Heart right ventricle (tissue), 16 donors: Measurements from ENCODE around the gene CYB5R3. TPM values are rescaled to one million over a fixed set of nuclear protein-coding genes. Genes with fewer than 3 reads are reported as not detected.
A peak's percentile ranks its signal among the peaks of the same experiment; 100 is the strongest.

ENCODE experiments used
- ATAC-seq, 8 donors: fragments of 200-7000 bp; cut with Tn5 transposase; one replicate each; pipeline ENCODE4 v1.9.1; 2020; ENCODE audit warnings: mild to moderate bottlenecking in 8 of 8, moderate library complexity in 8 of 8, moderate number of reproducible peaks in 1 of 8
- DNase-seq, 2 donors: peaks; one replicate each; pipeline ENCODE4 v3.0.0-alpha.2; 2020
- H3K27ac ChIP-seq, 10 donors: fragments of 200-600 bp; sonication (generic) in 2 of 10; one replicate each; pipeline versions ENCODE4 v1.5.0 to v1.8.0; 2020 to 2022; ENCODE audit warnings: mild to moderate bottlenecking in 3 of 10
- H3K27me3 ChIP-seq, 7 donors: fragments of 200-600 bp; one replicate each; pipeline ENCODE4 v1.8.0; 2021 to 2022; ENCODE audit warnings: mild to moderate bottlenecking in 2 of 7
- H3K36me3 ChIP-seq, 9 donors: fragments of 200-600 bp; sonication (generic) in 1 of 9; one replicate each; pipeline versions ENCODE4 v1.5.0 to v1.8.0; 2020 to 2022; ENCODE audit warnings: mild to moderate bottlenecking in 2 of 9
- H3K4me1 ChIP-seq, 9 donors: fragments of 200-600 bp; sonication (generic) in 1 of 9; one replicate each; pipeline versions ENCODE4 v1.5.0 to v1.8.0; 2020 to 2022; ENCODE audit warnings: mild to moderate bottlenecking in 4 of 9
- H3K4me3 ChIP-seq, 10 donors: fragments of 200-600 bp; sonication (generic) in 2 of 10; one replicate each; pipeline versions ENCODE4 v1.5.0 to v1.8.0; 2020 to 2022; ENCODE audit warnings: mild to moderate bottlenecking in 7 of 10, moderate library complexity in 2 of 10
- H3K9me3 ChIP-seq, 11 donors: fragments of 200-600 bp in 10 of 11; sonication (generic) in 2 of 11; one replicate each; pipeline versions ENCODE4 v1.5.0 to v1.8.0; 2013 to 2022; ENCODE audit warnings: mild to moderate bottlenecking in 2 of 11, control low read depth in 1 of 11, moderate library complexity in 1 of 11
- WGBS, 2 donors: extraction: QIAGEN DNeasy Blood & Tissue Kit; methylation state at CpG; one replicate each; pipeline ENCODE4 v1.1.7; 2013; ENCODE audit warnings: inconsistent platforms in 1 of 2; 5-methylcytosine and 5-hydroxymethylcytosine counted together
- intact Hi-C, 10 donors: fragments of 100-400 bp; cut with DNase I; formaldehyde crosslinking; loops; one replicate each; pipeline versions ENCODE4 v1.11.1 to v1.14.2; 2022
- polyA plus RNA-seq, 2 donors: library from polyadenylated mRNA; stranded (reverse); fragments of 200-250 nt; gene quantifications; one replicate each; pipeline ENCODE4 v1.2.3, GENCODE V29; 2013
- total RNA-seq, 10 donors: library from RNA; stranded (reverse); fragmentation: NEBNext Ultra II Directional in 3 of 10; extraction: Animal tissue kit (Norgen Biotek cat#: 25700) in 3 of 10; gene quantifications; one replicate each; pipeline versions ENCODE4 v1.2.1 to v1.2.4, GENCODE V29; 2021 to 2023
- TF ChIP-seq, protein P1 (sequence below), 9 donors: fragments of 200-600 bp; sonication (generic) in 2 of 9; IDR thresholded peaks; one replicate each; pipeline versions ENCODE4 v1.5.0 to v1.8.0; 2021 to 2022; ENCODE audit warnings: antibody characterized with exemption in 9 of 9, mild to moderate bottlenecking in 5 of 9, moderate library complexity in 1 of 9
- donor health status: Arrhythmogenic right ventricular cardiomyopathy.
- donor health status: ischemic (EF 13 %, LVEDD 7.1; RV severe dilation, severe dysfunction).
- donor health status: healthy with polysubstance abuse.
- donor health status: DM: no; HTN: yes; CAD: no.
- donor health status: DM: no; HTN: no; CAD: no.
- donor health status: ischemic (EF 25% LVEDD 6.9; RV normal size, moderate dysfunction).
- donor health status: ischemic (EF 25% LVEDD 5.7; RV mildly dilated, moderate dysfunction).
- donor health status: healthy.
- donor health status: DM: yes; HTN: yes; CAD: no.
- donor health status: Ischemic cardiomyopathy.
- donor health status: ischemic (EF 35%, LVEDD 5.7; RV mildly dilated, moderate dysfunction).
- donor health status: nonischemic (EF 11% LVEDD 7.7; RV severe dilation, severe dysfunction).
- donor health status: DM: yes; HTN: yes; CAD: no.
- donor health status: PGD.
- donor health status: ischemic (EF 29% LVEDD 5.4; RV normal size, mild dysfunction).
- donor health status: nonischemic (EF 23%, LVEDD 6.1; RV moderate dilation, normal function).

Gene CYB5R3
- total and polyA plus RNA-seq, 12 donors = 91.9 to 633 (median 310) TPM

DNA sequence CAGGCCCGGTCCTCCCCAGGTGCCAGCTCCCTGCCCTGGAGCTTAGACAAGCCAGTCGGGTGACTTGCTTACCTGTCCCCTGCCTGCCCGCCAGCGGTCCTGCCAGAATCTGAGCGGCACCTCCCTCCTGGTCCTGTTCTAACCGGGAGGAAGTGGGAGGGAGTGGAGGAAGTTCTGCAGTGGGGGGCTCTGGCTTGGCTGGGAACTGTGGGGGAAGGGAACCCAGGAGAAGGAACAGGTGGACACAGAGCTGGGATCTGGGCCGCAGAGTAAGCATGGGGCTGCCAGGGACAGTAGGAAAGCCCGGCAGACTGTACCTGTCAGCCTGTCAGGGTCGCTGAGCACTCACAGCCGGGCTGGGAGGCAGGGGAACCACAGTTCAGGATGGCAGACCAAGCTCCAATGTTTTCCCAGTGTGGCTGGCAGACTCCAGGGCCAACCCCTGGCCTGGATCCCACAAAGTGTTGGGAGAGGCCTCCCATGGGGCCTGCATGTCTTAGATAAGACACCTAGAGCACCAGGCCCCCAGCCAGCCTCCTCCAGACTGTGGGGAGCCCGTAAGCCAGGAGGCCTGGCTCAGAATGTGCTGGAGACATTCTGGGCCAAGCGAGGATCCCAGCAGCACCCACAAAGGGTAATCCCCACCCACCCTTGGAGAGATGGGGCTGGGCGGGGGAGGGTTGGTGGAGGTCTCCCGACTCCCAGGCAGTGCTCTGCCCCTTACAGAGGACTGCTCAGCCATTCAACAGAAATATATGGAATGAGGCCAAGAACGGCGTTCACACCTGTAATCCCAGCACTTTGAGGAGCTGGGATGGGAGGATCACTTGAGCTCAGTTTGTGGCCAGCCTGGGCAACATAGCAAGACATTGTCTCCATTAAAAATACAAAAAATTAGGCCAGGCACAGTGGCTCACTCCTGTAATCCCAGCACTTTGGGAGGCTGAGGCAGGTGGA lies 2.3 kb downstream of the CYB5R3 start:
- TF ChIP-seq, protein P1, sequence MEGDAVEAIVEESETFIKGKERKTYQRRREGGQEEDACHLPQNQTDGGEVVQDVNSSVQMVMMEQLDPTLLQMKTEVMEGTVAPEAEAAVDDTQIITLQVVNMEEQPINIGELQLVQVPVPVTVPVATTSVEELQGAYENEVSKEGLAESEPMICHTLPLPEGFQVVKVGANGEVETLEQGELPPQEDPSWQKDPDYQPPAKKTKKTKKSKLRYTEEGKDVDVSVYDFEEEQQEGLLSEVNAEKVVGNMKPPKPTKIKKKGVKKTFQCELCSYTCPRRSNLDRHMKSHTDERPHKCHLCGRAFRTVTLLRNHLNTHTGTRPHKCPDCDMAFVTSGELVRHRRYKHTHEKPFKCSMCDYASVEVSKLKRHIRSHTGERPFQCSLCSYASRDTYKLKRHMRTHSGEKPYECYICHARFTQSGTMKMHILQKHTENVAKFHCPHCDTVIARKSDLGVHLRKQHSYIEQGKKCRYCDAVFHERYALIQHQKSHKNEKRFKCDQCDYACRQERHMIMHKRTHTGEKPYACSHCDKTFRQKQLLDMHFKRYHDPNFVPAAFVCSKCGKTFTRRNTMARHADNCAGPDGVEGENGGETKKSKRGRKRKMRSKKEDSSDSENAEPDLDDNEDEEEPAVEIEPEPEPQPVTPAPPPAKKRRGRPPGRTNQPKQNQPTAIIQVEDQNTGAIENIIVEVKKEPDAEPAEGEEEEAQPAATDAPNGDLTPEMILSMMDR (IDR thresholded peaks at IDR 0.05) = no peak
- ATAC-seq (peak; percentile 13 to 68 (median 50)), DNase-seq (peak; percentile 79 to 84)
- peaks cover 49 to 74% (median 71%) of the 10 kb centered on the region in 9 donors for H3K4me1 ChIP-seq
- 21 to 23% methylated on average over 16 of the region's 16 CpGs for WGBS, 2 donors
- H3K4me3 ChIP-seq = peak overlapping the region; percentile 23 to 99 (median 67)
- intact Hi-C loops = loop anchor here in 1 of 10 donors (10.0 kb wide), 1 partner anchor 448 kb away; no protein-coding TSS in a partner anchor
- no peaks in the 10 kb centered on the region for H3K27me3 ChIP-seq
- H3K36me3 ChIP-seq = peaks cover 0 to 4% (median 0%) of the 10 kb centered on the region in 9 donors
- H3K27ac ChIP-seq = peak overlapping the region; percentile 77 to 99 (median 96)
- H3K9me3 ChIP-seq = no peaks in the 10 kb centered on the region

DNA sequence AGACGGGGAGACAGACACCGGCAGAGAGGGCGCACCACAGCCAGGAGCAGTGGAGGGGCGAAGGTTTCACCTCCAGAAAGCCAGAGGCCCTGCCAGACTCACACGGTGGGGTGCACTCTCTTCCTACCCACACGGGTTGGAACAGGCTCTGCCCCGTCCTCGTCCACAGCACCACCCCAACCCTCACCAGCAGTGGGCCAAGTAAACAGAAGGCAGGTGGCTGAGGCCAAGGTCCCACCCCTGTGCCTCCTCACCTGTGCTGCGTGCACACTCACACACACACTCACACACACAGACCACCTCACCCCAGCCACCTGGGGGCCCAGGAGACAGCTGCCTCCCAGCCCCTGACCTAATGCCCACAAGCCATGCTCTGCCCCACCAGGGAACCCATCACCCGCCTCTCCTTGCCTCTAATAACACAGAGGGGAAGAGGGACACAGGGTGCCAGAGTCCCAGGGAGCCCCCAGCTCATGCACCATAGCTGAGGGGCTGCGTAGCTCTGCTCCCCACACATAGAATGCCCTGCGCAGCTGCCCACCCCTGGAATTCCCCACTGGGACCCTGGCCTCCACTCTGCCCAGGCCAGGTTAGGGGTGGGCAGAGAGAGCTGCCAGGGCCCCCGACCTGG lies 3.1 kb downstream of the CYB5R3 start:
- Histone ChIP-seq H3K9me3 (no peaks in the 10 kb centered on the region), H3K27ac (peak overlapping the region; percentile 77 to 99 (median 96)), H3K4me1 (peaks cover 49 to 82% (median 78%) of the 10 kb centered on the region in 9 donors), H3K27me3 (no peaks in the 10 kb centered on the region), H3K4me3 (peak overlapping the region; percentile 23 to 99 (median 48)), H3K36me3 (peaks cover 0 to 4% (median 0%) of the 10 kb centered on the region in 9 donors)
- intact Hi-C loops = loop anchor here in 3 of 10 donors (2.0 to 10.0 kb wide), 3 partner anchors 29 to 449 kb away; partner anchors contain the start of gene POLDIP3 (in 1 of the 3)
- WGBS, 2 donors = 36 to 41% methylated on average over 13 of the region's 13 CpGs
- DNase-seq (no peak), ATAC-seq (peak in 5 of 8 donors; percentile 2 to 18 (median 7))
- TF ChIP-seq, protein P1 (IDR thresholded peaks at IDR 0.05) = no peak

DNA sequence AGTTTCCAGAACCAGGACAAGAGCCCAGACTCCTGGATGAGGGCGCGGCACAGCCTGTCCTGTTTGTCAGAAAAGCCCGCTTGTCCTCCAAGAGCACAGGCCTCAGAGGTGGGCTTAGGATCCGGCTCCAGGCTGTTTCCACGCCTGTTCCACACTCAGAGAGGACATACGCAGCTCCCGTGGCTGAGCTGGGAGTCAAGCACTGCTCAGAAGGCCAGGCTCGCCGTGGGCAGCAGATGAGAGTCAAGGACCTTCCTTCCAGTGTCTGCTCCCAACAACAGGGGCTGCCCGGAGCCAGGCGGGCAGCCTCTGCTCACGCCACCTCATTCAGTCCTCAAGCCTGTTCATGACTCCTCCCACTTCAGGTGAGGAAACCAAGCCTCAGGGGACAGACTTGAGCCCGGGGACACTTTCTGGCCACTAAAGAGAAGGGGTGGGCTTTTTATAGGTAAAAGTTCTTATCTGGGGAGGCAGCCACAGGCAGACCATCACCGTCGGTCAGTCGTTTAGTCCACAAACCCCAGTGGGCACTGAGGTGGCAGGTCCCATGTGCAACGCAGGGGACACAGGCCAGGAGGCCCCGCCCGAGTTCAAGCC lies 3.8 kb downstream of the CYB5R3 start:
- Histone ChIP-seq H3K36me3 (peaks cover 0 to 4% (median 0%) of the 10 kb centered on the region in 9 donors), H3K27me3 (no peaks in the 10 kb centered on the region), H3K9me3 (no peaks in the 10 kb centered on the region), H3K4me1 (peaks cover 49 to 84% (median 79%) of the 10 kb centered on the region in 9 donors), H3K4me3 (peak overlapping the region in 9 of 10 donors; percentile 33 to 99 (median 50)), H3K27ac (peak overlapping the region; percentile 77 to 99 (median 96))
- DNase-seq = no peak
- intact Hi-C loops = loop anchor here in 3 of 10 donors (2.0 to 10.0 kb wide), 3 partner anchors 29 to 449 kb away; partner anchors contain the start of gene POLDIP3 (in 1 of the 3)
- TF ChIP-seq, protein P1 (IDR thresholded peaks at IDR 0.05) = no peak
- 27 to 38% methylated on average over 19 of the region's 19 CpGs for WGBS, 2 donors
- peak in 4 of 8 donors; percentile 5 to 53 (median 12) for ATAC-seq
